Muscle layer of colon (tissue), 2 donors: ENCODE data around the gene MAP4K1.

Experiments used
- H3K27ac ChIP-seq: one replicate; pipeline ENCODE4 v1.7.0; 2013; ENCODE audit warnings: low read depth, mild to moderate bottlenecking, low read length, moderate library complexity
- H3K27me3 ChIP-seq, 2 donors: one replicate each; pipeline ENCODE4 v1.7.0; 2013; ENCODE audit warnings: low read length in 2 of 2, mild to moderate bottlenecking in 2 of 2; ENCODE audit not compliant: insufficient read depth in 2 of 2, control insufficient read depth in 1 of 2
- H3K36me3 ChIP-seq: one replicate; pipeline ENCODE4 v1.7.0; 2013; ENCODE audit warnings: mild to moderate bottlenecking, low read length; ENCODE audit not compliant: insufficient read depth
- H3K4me1 ChIP-seq: one replicate; pipeline ENCODE4 v1.7.0; 2013; ENCODE audit warnings: mild to moderate bottlenecking, low read length; ENCODE audit not compliant: insufficient read depth
- H3K4me3 ChIP-seq, 2 donors: one replicate each; pipeline ENCODE4 v1.7.0; 2013; ENCODE audit warnings: low read length in 2 of 2, low read depth in 1 of 2, mild to moderate bottlenecking in 1 of 2, moderate library complexity in 1 of 2
- H3K9ac ChIP-seq: one replicate; pipeline ENCODE4 v1.7.0; 2013; ENCODE audit warnings: low read length
- H3K9me3 ChIP-seq: one replicate; pipeline ENCODE4 v1.7.0; 2013; ENCODE audit warnings: mild to moderate bottlenecking, low read length
- donor health status: abdominal sarcoma.
- donor health status: Adenocarcinoma of cecum.

MAP4K1 gene

GRCh38 chr19:38617764-38618589 lies at the start of gene MAP4K1:
TSS of gene MAP4K1 (minus strand) at chr19:38617953. CDS start at chr19:38617895, 58 bp downstream.
- Histone ChIP-seq H3K36me3 (peaks cover 21% of the 10 kb centered on the region), H3K9me3 (no peaks in the 10 kb centered on the region), H3K4me3 (peak within 1 kb of the TSS; percentile 10 to 97), H3K4me1 (peaks cover 19% of the 10 kb centered on the region), H3K9ac (peak within 1 kb of the TSS; percentile 61), H3K27ac (peak within 1 kb of the TSS; percentile 45), H3K27me3 (no peaks in the 10 kb centered on the region)

- Histone ChIP-seq H3K36me3 (no peaks in the 10 kb centered on the region), H3K9ac (no peak overlapping the region), H3K27ac (peak overlapping the region; percentile 85), H3K4me1 (peaks cover 95% of the 10 kb centered on the region), H3K4me3 (peak overlapping the region in 1 of 2 donors; percentile 26), H3K27me3 (no peaks in the 10 kb centered on the region), H3K9me3 (no peaks in the 10 kb centered on the region)
Observed at GRCh38 chr19:38666663-38667511, 49.1 kb upstream of the MAP4K1 start.

- Histone ChIP-seq H3K9me3 (no peaks in the 10 kb centered on the region), H3K36me3 (no peaks in the 10 kb centered on the region), H3K4me3 (peak overlapping the region in 1 of 2 donors; percentile 22), H3K9ac (peak overlapping the region; percentile 18), H3K27me3 (no peaks in the 10 kb centered on the region), H3K4me1 (peaks cover 91% of the 10 kb centered on the region), H3K27ac (peak overlapping the region; percentile 85)
Observed at GRCh38 chr19:38665950-38666662, 48.4 kb upstream of the MAP4K1 start.

GRCh38 chr19:38665219-38665931 lies 47.6 kb upstream of the MAP4K1 start:
- Histone ChIP-seq H3K4me1 (peaks cover 94% of the 10 kb centered on the region), H3K9ac (peak overlapping the region; percentile 18), H3K9me3 (no peaks in the 10 kb centered on the region), H3K27me3 (no peaks in the 10 kb centered on the region), H3K4me3 (peak overlapping the region in 1 of 2 donors; percentile 22), H3K36me3 (no peaks in the 10 kb centered on the region), H3K27ac (peak overlapping the region; percentile 85)

- Histone ChIP-seq H3K36me3 (no peaks in the 10 kb centered on the region), H3K27ac (peak overlapping the region; percentile 85), H3K27me3 (no peaks in the 10 kb centered on the region), H3K4me3 (peak overlapping the region in 1 of 2 donors; percentile 41), H3K9me3 (no peaks in the 10 kb centered on the region), H3K4me1 (peaks cover 88% of the 10 kb centered on the region), H3K9ac (peak overlapping the region; percentile 18)
Observed at GRCh38 chr19:38664503-38665211, 46.9 kb upstream of the MAP4K1 start.

DNA sequence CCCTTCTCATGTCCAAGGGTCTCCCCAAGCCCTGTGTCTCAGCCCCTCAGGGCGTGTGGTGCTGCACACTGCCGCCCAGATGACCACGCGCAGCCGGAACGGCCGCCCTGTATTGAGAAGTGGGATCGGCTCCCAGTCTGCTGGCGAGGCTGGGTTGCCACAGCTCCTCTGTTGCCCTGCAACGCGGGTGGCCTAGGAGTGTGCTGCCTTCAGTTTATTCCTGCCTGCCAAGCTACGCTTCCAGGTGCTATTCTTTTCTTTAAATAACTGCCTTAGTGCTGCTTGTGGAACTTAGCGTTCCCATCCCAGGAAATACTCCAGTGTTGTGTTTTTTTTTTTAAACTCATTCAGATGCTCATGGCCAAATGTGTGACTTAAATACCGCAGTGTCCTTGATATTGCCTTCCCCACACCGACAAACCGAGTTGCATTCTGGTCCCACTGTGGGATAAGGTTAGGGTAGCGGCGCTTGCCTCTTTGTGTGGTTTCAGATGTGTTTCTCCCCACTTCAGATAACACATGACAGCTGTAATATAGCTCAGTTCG lies 46.3 kb upstream of the MAP4K1 start:
- Histone ChIP-seq H3K27me3 (no peaks in the 10 kb centered on the region), H3K27ac (peak overlapping the region; percentile 85), H3K9ac (peak overlapping the region; percentile 31), H3K4me3 (peak overlapping the region; percentile 22 to 41), H3K4me1 (peaks cover 88% of the 10 kb centered on the region), H3K36me3 (no peaks in the 10 kb centered on the region), H3K9me3 (no peaks in the 10 kb centered on the region)

GRCh38 chr19:38663156-38663651 lies 45.5 kb upstream of the MAP4K1 start:
- Histone ChIP-seq H3K9me3 (no peaks in the 10 kb centered on the region), H3K4me3 (peak overlapping the region; percentile 4 to 22), H3K4me1 (peaks cover 85% of the 10 kb centered on the region), H3K9ac (peak overlapping the region; percentile 31), H3K27me3 (no peaks in the 10 kb centered on the region), H3K36me3 (no peaks in the 10 kb centered on the region), H3K27ac (peak overlapping the region; percentile 85)

DNA sequence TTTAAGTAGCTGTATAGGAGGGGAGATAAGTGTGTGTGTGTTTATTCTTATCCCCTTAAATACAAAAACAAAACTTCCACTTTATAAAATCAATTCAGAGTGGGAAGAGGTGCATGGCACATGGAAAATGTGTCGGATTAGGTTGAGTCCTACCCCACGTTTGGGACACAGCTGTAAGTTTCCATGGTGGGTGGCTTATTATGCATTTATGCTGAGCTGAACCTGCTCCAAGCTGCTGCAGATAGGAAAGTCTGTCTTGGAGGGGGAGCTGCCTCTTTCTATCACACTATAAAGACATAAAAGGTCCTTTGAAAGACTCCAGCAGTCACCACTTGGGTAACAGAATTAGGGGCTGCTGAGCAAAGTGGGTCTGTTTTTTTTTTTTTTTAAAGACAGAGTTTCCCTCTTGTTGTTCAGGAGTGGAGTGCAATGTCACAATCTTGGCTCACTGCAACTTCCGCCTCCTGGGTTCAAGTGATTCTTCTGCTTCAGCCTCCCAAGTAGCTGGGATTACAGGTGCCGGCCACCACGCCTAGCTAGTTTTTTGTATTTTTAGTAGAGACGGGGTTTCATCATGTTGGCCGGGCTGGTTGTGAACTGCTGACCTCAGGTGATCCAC lies 44.9 kb upstream of the MAP4K1 start:
- H3K9ac ChIP-seq = no peak overlapping the region
- H3K27ac ChIP-seq = peak overlapping the region; percentile 35
- H3K9me3 ChIP-seq = no peaks in the 10 kb centered on the region
- H3K36me3 ChIP-seq = no peaks in the 10 kb centered on the region
- no peaks in the 10 kb centered on the region for H3K27me3 ChIP-seq
- peaks cover 85% of the 10 kb centered on the region for H3K4me1 ChIP-seq
- H3K4me3 ChIP-seq = no peak overlapping the region

GRCh38 chr19:38661996-38662395 lies 44.2 kb upstream of the MAP4K1 start:
- Histone ChIP-seq H3K27me3 (no peaks in the 10 kb centered on the region), H3K4me1 (peaks cover 85% of the 10 kb centered on the region), H3K9ac (no peak overlapping the region), H3K4me3 (no peak overlapping the region), H3K9me3 (no peaks in the 10 kb centered on the region), H3K36me3 (no peaks in the 10 kb centered on the region), H3K27ac (no peak overlapping the region)
